Measurements from ENCODE around the gene MTMR2. TPM values are rescaled to one million over a fixed set of nuclear protein-coding genes. Genes with fewer than 3 reads are reported as not detected.
"Not testable (repeated sequence)": the region's sequence is repeated elsewhere in the genome, so short reads cannot be mapped to it uniquely, and the experiment has no call there.

The MTMR2 gene
- total RNA-seq, 1 experiment from 2014 or later, result 18.1 TPM

DNA sequence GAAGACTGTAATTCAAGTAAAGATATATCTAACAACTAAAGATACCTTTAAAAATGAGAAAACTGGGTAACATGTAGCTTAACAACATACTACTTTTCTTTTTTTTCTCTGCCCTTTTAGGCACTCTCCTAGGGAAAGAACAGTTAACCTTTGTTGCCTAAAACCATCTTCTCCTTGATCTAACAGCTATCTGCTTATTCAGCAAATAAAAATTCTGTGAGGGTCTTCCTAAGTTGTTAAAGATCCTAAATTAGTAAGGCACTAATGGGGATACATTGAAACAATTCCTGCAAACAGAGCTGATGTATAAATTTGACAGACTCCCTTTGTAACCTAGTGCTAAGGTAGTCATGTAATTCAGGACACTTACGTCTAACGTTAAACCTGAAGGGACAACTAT lies 39.1 kb downstream of the MTMR2 start:
- no peak for DNase-seq (ENCODE audit: low spot score)

DNA sequence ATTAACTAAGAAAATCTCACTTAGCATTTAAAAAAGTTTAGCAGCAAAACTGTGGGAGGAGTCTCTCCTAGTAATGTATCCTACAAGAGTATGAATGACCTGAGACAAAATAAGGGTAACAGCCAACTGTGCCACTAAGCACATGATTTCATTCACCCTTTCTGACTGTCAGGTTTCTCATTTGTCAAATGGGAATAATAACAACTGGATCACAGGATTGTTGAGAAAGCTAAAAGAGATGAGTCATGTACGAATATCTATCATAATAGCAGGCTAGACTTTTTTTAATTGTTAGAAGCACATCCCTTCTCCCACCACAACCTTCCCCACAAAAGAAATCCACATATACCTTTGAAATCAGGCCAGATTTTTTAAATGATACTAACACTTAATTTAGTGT lies 39.5 kb downstream of the MTMR2 start:
- peak; percentile 40 for DNase-seq (ENCODE audit: low spot score)

DNA sequence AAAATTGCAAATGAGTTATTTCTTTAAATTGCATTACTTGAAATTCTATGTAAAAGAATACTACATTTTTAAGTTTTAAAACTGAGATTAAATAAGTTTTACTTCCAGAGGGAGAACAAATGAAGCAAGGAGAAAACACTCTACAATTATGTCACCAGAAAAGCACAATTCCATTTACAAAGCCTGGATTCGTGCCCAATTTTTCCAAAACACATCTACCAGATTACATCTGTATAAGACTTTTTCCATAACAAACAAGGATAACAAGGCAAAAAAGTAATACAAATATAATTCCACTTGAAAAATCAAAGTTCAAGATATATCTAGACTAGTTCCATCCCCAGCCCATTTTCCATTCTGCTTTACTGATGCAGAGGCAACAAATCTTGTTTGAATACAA lies 40.5 kb downstream of the MTMR2 start:
- DNase-seq (ENCODE audit: low spot score), result no peak

- DNase-seq (ENCODE audit: low spot score), result peak; percentile 73
Measured at GRCh38 chr11:95877291-95877690, 46.6 kb downstream of the MTMR2 start.

GRCh38 chr11:95870877-95871276 lies 53.0 kb downstream of the MTMR2 start:
- not testable (repeated sequence) for DNase-seq (ENCODE audit: low spot score)

DNA sequence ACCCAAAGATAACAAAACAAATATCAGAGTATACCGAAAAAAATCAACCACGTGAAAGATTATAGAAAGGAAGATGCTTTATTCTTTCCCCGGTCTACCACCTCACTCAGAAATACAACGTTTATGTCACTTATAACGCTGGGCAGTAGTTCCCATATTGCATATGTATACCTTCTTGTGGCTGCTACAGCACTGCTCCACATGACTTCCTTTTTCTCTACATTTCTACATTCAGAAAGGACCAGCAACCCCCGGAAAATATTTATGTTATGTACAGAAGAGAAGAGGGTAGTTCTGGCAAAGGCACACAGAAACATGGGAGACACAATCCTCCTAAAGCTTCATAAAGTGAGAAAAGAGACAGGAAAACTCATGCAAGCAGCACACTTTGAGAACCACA lies 56.8 kb downstream of the MTMR2 start:
- no peak for DNase-seq (ENCODE audit: low spot score)

DNA sequence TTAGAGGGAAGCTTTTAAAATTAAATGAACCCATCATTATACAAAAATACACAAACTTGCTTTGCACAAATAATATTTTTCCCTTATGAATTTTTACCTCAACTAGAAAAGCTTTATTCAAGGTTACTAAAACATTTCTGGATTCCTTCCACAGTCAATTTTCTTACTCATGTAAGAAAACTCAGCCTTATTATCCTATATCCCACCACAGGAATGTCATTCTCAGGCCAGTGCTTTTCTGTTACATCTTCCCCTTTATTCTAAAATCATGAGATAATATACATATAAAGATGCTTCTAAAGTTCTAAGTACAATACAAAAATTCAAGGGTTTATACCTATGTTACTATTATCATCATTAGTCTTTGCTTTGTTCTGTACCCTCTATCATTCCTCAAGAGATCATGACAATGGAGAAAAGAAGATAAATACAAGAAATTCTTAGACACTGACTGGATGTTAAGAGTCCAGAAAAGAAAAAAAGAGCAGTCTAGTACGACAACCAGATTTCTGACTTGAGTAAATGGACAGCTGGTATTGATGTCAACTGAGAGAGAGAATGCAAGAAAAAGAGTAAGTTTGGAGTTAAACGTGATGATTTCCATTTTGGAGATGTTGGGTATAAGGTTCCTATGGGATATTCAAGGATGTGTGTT lies 60.3 kb downstream of the MTMR2 start:
- no peak for DNase-seq (ENCODE audit: low spot score)

DNA sequence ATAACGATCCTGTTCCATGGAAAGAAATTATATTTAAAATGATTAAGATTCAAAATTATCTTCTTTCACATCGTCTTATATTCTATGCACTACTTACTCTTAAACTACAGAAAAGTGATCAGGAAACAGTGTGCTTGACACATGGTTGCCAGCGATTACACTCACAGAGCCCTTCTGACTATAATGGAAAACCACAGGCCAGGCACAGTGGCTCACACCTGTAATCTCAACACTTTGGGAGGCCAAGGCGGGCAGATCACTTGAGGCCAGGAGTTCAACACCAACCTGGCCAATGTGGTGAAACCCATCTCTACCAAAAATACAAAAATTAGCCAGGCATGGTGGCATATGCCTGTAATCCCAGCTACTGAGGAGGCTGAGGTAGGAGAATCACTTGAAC lies 63.9 kb downstream of the MTMR2 start:
- DNase-seq (ENCODE audit: low spot score), result not testable (repeated sequence)

DNA sequence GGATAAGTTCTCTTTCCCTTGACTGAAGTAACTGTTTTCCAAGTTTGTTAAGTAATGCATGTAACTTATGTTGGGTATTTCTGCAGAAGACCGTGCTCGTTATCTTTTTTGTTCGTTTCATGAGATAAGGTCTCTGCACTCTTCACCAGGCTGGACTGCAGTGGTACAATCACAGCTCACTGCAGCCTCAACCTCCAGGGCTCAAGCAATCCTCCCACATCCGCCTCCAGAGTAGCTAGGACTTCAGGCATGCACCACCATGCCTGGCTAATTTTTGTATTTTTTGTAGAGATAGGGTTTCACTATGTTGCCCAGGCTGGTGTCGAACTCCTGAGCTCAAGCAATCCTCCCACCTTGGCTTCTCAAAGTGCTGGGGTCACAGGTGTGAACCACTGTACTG lies 69.5 kb downstream of the MTMR2 start:
- DNase-seq (ENCODE audit: low spot score), result not testable (repeated sequence)

DNA sequence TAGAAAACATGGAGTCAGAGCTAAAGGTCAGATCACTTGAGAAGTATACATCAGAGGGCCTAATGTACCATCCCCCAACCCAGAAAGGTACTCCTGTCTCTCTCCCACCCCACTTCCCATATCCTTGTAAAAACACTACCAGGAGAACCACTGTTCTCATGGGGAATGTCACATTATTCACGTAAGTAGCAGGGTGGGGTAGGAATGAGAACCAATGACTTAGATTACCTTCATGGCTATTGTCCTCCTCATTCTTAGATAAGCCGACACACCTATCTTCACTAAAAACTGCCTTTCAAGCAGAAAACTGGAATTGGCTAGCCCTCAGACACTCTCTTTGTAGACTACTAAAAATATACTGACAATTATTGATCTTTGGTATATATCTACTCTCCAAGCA lies 70.0 kb downstream of the MTMR2 start:
- no peak for DNase-seq (ENCODE audit: low spot score)

GRCh38 chr11:95853138-95853537 lies 70.8 kb downstream of the MTMR2 start:
- no peak for DNase-seq (ENCODE audit: low spot score)

GRCh38 chr11:95850137-95850536 lies 73.8 kb downstream of the MTMR2 start:
- no peak for DNase-seq (ENCODE audit: low spot score)

DNA sequence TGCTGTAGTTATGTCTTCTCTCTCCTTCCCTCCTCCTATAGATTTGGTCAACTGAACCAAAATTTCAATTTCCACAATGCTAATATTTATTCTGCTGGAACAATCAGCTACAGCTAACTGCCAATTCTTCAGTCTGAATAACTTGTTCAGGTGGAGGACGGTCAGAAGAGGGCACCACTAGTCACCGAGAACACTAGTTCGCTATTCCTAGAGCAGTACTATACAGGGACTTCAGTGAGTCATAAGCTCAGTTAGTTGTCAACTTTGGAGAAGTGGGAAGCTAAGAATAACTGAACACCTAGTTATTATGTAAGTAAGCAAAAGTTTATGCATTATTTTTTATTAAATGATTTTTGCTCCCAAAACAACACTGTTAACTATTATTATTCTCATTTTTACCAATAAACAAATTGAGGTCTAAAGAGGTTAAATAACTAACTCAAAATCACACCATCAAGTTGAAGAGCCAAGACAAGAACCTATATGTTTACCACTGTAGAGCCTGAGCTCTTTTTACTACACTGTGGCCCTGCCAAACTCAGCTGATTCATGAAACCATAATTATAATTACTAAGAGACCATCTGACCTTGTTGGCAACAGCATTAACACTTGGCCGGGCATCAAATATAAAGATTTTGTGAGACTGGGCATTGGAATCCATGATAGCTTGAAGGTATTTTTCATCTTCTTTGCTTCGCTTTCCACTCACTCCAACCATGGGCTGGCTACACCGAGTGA lies 74.7 kb downstream of the MTMR2 start:
- DNase-seq (ENCODE audit: low spot score), result peak; percentile 71

DNA sequence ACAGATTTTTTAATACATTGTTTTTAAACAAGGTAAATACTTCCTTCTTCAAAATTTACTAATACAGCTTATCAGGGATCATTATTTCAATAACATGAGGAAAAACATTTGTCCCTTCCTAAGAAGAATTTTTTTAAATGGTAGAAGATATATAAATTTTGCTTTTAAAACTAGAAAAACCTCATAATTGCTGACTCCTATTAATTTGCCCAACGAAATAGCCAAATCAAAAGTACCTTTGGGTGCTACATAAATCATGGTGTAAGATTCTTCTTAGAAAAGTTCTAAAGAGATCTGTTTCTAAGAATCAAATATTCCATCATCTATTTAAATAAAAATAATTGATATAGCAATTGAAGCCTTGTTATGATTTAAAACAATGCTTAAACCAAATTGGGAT lies 78.7 kb downstream of the MTMR2 start:
- no peak for DNase-seq (ENCODE audit: low spot score)

DNA sequence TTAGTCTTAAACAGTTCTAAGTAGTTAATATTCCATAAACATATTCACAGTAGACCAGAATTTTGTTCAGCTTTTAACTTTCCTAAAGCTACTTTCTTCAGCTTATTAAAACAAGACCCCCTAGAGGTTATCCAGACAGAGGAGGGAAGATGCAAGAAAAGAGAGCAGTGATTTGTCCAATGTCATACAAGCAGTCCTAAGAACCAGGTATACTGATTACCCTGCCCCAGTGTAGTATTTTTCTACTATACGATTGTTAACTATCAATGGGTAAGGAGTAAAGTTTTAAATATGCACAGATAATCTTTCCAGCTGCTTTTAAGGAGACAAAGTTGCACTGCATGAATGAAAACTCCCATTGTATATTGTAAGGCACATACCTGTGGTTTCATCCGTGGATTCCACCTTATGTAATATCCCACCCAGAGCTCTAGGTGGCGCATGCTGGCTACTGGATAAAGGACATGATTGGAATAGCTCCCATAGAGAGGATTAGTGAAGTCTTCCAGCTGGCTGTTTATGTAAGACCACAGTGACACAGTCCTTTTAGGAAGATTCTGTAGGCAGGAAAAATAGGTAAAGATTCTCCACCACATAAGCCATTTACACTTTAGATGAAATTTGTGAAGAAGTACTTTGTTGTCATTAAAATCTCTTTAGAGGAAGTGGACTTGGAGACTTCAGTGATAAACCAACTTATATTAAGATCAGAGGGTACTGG lies 88.0 kb downstream of the MTMR2 start:
- peak; percentile 80 for DNase-seq (ENCODE audit: low spot score)

DNA sequence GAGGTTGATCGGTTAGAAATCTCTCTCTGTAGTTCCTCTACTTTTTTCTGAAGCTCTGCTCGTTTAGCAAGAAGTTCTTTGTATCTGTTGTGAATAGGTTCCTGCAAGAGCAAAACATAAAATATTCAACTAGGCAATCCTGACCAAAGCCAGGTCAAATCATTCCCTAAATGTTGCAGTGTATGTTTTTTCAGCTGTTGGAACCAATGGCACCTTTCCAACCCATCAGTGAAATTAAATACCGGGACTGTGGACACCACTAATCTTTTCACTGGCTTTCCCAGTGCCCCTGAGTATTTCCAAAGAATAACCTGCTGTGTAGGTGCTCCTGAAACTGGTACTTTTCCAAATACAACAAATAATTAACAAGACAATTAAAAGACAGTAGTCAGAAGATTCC lies 88.6 kb downstream of the MTMR2 start:
- DNase-seq (ENCODE audit: low spot score), result no peak

- no peak for DNase-seq (ENCODE audit: low spot score)
Measured at GRCh38 chr11:95833378-95833777, 90.5 kb downstream of the MTMR2 start.

- peak; percentile 53 for DNase-seq (ENCODE audit: low spot score)
Measured at GRCh38 chr11:95832763-95833162, 91.1 kb downstream of the MTMR2 start.

- peak; percentile 74 for DNase-seq (ENCODE audit: low spot score)
Measured at GRCh38 chr11:95831198-95831883, 92.6 kb downstream of the MTMR2 start.

DNA sequence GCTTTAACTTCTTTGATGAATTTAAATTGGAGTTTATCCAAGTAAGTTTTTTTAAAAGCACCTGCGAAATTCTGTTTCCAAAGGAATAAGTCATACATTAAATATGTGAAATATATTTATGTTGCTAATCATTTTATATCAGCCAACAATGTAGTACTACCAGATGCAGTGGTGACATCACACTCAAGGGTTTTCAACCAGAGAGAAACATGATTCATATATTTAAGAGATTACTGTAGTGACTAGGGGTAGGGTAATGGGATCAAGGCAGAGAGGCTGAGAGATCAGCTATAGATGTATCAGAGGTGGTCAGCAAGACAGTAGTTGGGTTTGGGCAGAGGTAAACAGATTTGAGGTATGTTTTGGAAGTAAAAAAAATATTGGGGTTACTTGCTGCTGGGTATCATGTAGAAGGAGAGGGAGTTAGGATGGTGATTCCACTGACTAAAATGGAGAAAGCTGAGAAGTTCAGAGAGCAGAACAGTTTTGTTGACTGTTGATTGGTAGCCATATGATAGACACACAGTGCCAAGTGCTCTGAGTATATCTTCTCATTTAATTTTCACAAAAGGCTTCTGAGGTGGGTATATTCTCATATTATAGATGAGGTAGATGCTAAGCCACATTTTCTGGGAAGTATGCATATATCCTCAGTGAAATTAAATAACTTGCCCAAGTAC lies 94.2 kb downstream of the MTMR2 start:
- DNase-seq (ENCODE audit: low spot score), result no peak

DNA sequence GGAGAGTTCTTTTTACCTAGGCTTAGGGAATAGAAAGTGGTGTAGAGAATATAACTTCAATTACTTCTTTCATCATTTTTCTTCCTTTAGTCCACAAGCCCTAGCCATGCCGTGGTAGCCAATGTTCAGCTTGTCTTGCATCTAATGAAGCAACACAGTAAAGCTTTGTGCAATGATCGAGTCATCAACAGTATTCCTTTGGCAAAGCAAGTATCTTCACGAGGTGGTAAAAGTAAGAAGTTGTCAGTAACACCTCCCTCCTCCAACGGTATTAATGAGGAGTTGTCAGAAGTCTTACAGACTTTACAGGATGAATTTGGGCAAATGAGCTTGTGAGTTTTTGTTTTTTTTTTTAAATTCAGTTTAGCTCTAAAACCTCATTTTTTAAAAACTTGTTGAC lies 96.2 kb downstream of the MTMR2 start:
- DNase-seq (ENCODE audit: low spot score), result no peak

DNA sequence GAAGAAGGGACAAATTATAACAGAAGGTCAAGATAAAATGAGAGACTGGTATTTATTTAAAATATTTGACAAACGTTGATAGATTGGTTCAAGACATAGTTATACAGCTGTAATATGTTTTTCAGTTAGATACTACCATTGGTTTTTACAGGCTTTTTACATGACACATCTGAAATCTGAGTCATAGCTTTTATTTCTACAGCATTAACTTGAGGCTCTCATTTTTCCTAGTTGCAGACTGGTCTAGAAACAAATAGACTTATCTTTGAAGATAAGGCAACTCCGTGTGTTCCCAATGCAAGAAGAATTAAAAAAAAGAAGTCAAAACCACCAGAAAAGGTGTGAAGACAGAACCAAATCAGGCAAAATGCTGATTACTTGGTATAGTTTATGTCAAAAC lies 102.3 kb downstream of the MTMR2 start:
- DNase-seq (ENCODE audit: low spot score), result peak; percentile 4
